GM19438 (cell line): ENCODE data around the gene CCSER2.

ENCODE experiments used
- ATAC-seq: cut with Tn5 transposase; IDR thresholded peaks from one replicate; pipeline ENCODE4 v1.9.1; 2021; ENCODE audit warnings: low read depth; ENCODE audit not compliant: unreplicated experiment

Gene CCSER2

GRCh38 chr10:84540022-84540616 lies 211.7 kb downstream of the CCSER2 start:
- ATAC-seq: no peak

GRCh38 chr10:84540617-84541288 lies 212.4 kb downstream of the CCSER2 start:
- peak; percentile 73 for ATAC-seq

- ATAC-seq: no peak
Measured at GRCh38 chr10:84541289-84541637, 212.9 kb downstream of the CCSER2 start.

- no peak for ATAC-seq
Measured at GRCh38 chr10:84542522-84543490, 214.4 kb downstream of the CCSER2 start.

GRCh38 chr10:84543948-84544347 lies 215.6 kb downstream of the CCSER2 start:
- no peak for ATAC-seq

- ATAC-seq: no peak
Measured at GRCh38 chr10:84545651-84546050, 217.3 kb downstream of the CCSER2 start.

- no peak for ATAC-seq
Measured at GRCh38 chr10:84546609-84547008, 218.2 kb downstream of the CCSER2 start.

GRCh38 chr10:84547616-84548015 lies 219.2 kb downstream of the CCSER2 start:
- ATAC-seq: no peak

GRCh38 chr10:84548869-84549268 lies 220.5 kb downstream of the CCSER2 start:
- no peak for ATAC-seq

GRCh38 chr10:84549368-84550165 lies 221.2 kb downstream of the CCSER2 start:
- ATAC-seq: no peak

GRCh38 chr10:84550756-84551436 lies 222.5 kb downstream of the CCSER2 start:
- ATAC-seq: no peak

GRCh38 chr10:84551437-84552120 lies 223.2 kb downstream of the CCSER2 start:
- ATAC-seq: peak; percentile 76

- ATAC-seq: no peak
Measured at GRCh38 chr10:84552478-84552877, 224.1 kb downstream of the CCSER2 start.

- ATAC-seq: no peak
Measured at GRCh38 chr10:84562592-84562991, 234.2 kb downstream of the CCSER2 start.

GRCh38 chr10:84563355-84563754 lies 235.0 kb downstream of the CCSER2 start:
- ATAC-seq: peak; percentile 68

GRCh38 chr10:84563868-84564267 lies 235.5 kb downstream of the CCSER2 start:
- peak; percentile 51 for ATAC-seq

- no peak for ATAC-seq
Measured at GRCh38 chr10:84565881-84566582, 237.6 kb downstream of the CCSER2 start.

GRCh38 chr10:84567133-84567532 lies 238.7 kb downstream of the CCSER2 start:
- no peak for ATAC-seq
